ENCODE measurements around the gene TANK. TPM values are rescaled to one million over a fixed set of nuclear protein-coding genes. Genes with fewer than 3 reads are reported as not detected.

TANK gene
- total RNA-seq, 3 donors from 2014 or later (not counting 1 experiment from before 2014, with no cell fraction given) = 68.9 to 121 (median 76.1) TPM

DNA sequence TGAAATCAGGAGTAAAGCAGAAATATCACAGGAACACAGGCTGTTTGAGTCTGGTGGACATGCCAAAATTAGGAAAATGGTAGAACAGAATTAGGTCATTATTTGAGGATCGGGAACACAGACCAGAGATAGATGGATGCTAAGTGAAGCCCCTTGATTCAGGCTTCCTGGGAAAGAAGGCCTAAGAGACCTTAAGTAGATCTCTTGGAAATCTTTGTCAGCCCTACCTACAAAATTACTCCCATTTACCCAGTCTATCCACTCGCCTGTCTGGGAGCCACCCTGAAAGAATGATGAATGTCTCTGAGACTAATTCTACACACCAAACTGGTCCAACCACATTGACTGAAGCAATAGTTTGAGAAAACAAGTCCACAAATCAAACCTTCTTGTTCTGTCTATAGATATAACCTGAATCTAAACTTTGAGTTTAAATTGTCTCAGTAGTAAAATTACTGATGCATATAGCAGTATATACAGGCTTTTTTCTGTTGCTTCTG, 36.6 kb upstream of the TANK start:
- no peaks in the 10 kb centered on the region for H3K36me3 ChIP-seq (ENCODE audit: control insufficient read depth, insufficient read depth, low read length)
- Mint-ChIP-seq H3K27me3 (ENCODE audit: low read depth in 2 of 2) (peaks cover 0 to 1% of the 10 kb centered on the region in 2 donors), H3K27ac (peak overlapping the region in 1 of 2 donors; percentile 57), H3K4me1 (peaks cover 0 to 8% of the 10 kb centered on the region in 2 donors), H3K4me3 (no peak overlapping the region), H3K36me3 (no peaks in the 10 kb centered on the region), H3K9me3 (no peaks in the 10 kb centered on the region)
- no peak overlapping the region for H3K4me3 ChIP-seq (ENCODE audit: low read length)
- TF ChIP-seq CTCF (IDR thresholded peaks at IDR 0.05) = no peak
- no peak overlapping the region for H3K27ac ChIP-seq (ENCODE audit: low read length)
- no peaks in the 10 kb centered on the region for H3K4me1 ChIP-seq (ENCODE audit: control insufficient read depth, insufficient read depth, low read length)
- ATAC-seq (no peak), DNase-seq (no peak)
- no peaks in the 10 kb centered on the region for H3K9me3 ChIP-seq (ENCODE audit: control insufficient read depth, insufficient read depth, low read length)
- 98% methylated on average over 2 of the region's 2 CpGs for WGBS (ENCODE audit: insufficient coverage)
- intact Hi-C loops (cut with micrococcal nuclease) = no loop called here
- H3K27me3 ChIP-seq (ENCODE audit: control insufficient read depth, insufficient read depth, low read length) = no peaks in the 10 kb centered on the region

DNA sequence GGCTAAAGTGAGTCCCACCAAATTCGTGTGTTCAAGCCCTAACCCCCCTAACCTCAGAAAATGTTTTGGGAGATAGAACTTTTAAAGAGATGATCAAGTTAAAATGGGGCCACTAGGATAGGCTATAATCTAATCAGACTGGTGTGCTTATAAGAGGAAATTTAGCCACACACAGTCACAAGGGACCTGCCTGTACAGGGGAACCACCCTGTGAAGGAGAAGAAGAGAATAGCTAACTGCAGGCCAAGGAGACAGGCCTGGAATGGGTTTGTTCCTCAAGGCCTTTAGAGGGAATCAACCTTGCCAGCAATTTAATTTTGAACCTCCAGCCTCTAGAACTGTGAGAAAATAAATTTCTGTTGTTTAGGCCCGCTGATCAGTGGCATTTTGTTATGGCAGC, 36.0 kb upstream of the TANK start:
- H3K36me3 ChIP-seq (ENCODE audit: control insufficient read depth, insufficient read depth, low read length) = no peaks in the 10 kb centered on the region
- no peaks in the 10 kb centered on the region for H3K9me3 ChIP-seq (ENCODE audit: control insufficient read depth, insufficient read depth, low read length)
- ATAC-seq (no peak), DNase-seq (no peak)
- H3K27me3 ChIP-seq (ENCODE audit: control insufficient read depth, insufficient read depth, low read length) = no peaks in the 10 kb centered on the region
- no peak for TF ChIP-seq CTCF (IDR thresholded peaks at IDR 0.05)
- 80% methylated on average over 1 of the region's 2 CpGs for WGBS (ENCODE audit: insufficient coverage)
- Mint-ChIP-seq H3K4me3 (no peak overlapping the region), H3K9me3 (no peaks in the 10 kb centered on the region), H3K27ac (no peak overlapping the region), H3K4me1 (peaks cover 0 to 8% of the 10 kb centered on the region in 2 donors), H3K27me3 (ENCODE audit: low read depth in 2 of 2) (peaks cover under 1 to 7% of the 10 kb centered on the region in 2 donors), H3K36me3 (no peaks in the 10 kb centered on the region)
- intact Hi-C loops (cut with micrococcal nuclease) = no loop called here
- no peaks in the 10 kb centered on the region for H3K4me1 ChIP-seq (ENCODE audit: control insufficient read depth, insufficient read depth, low read length)
- H3K4me3 ChIP-seq (ENCODE audit: low read length) = no peak overlapping the region
- no peak overlapping the region for H3K27ac ChIP-seq (ENCODE audit: low read length)

- peaks cover 3% of the 10 kb centered on the region in 2 donors for H3K9me3 Mint-ChIP-seq
Observed at GRCh38 chr2:161128885-161129284, 31.3 kb upstream of the TANK start.

More at GRCh38 chr2:161128885-161129284, 31.3 kb upstream of the TANK start:
- H3K27me3 ChIP-seq (ENCODE audit: control insufficient read depth, insufficient read depth, low read length) = no peaks in the 10 kb centered on the region
- WGBS (ENCODE audit: insufficient coverage) = 74% methylated on average over 2 of the region's 3 CpGs
- peaks cover 6 to 17% of the 10 kb centered on the region in 2 donors for H3K27me3 Mint-ChIP-seq (ENCODE audit: low read depth in 2 of 2)
- intact Hi-C loops (cut with micrococcal nuclease) = no loop called here
- H3K4me3 ChIP-seq (ENCODE audit: low read length) = no peak overlapping the region
- no peaks in the 10 kb centered on the region for H3K36me3 ChIP-seq (ENCODE audit: control insufficient read depth, insufficient read depth, low read length)
- no peak for TF ChIP-seq CTCF (IDR thresholded peaks at IDR 0.05)
- no peak overlapping the region for H3K27ac Mint-ChIP-seq
- H3K4me1 Mint-ChIP-seq = no peaks in the 10 kb centered on the region
- ATAC-seq (no peak), DNase-seq (no peak)
- no peak overlapping the region for H3K27ac ChIP-seq (ENCODE audit: low read length)
- no peaks in the 10 kb centered on the region for H3K4me1 ChIP-seq (ENCODE audit: control insufficient read depth, insufficient read depth, low read length)
- no peak overlapping the region for H3K4me3 Mint-ChIP-seq
- no peaks in the 10 kb centered on the region for H3K9me3 ChIP-seq (ENCODE audit: control insufficient read depth, insufficient read depth, low read length)
- no peaks in the 10 kb centered on the region for H3K36me3 Mint-ChIP-seq
